NCI-H1417 treated with DMSO at 0.1 percent for 48 hours (cell line): ENCODE measurements around the gene FKBP1B.
"Not testable (repeated sequence)": the region's sequence is repeated elsewhere in the genome, so short reads cannot be mapped to it uniquely, and the experiment has no call there.

ENCODE experiments used
- DNase-seq: peaks from one replicate; lab custom pipeline; 2025; lab: John Stamatoyannopoulos, UW

The FKBP1B gene

DNA sequence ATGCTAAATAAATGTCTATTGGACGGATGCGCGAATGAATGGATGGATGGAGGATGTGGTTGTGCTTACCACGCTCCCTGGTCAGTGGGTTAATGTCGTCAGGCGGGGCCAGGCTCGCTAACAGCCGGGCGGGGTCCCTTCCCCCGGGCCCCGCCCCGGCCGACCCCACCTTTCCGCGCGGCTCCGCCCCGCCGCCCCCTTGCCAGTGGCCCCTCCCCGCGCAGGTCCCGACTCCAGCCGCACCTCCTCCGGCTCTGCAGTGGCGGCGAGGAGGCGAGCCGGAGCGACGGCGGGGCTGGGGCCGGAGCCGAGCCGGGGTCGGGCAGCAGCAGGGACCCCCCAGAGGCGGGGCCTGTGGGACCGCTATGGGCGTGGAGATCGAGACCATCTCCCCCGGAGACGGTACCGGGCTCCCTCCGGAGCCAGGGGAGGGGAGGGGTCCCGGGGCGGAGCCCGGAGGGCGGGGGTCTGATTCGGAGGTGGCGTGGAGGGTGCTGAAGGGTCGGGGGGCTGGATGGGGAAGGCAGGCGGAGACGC, at the start of gene FKBP1B:
Gene FKBP1B (plus strand): TSS at position 257 of the 537 bp plus-strand sequence. CDS start 109 bp downstream, at position 366.
- no peak for DNase-seq

- DNase-seq = no peak
Measured at GRCh38 chr2:24007693-24008092, 41.8 kb upstream of the FKBP1B start.

DNA sequence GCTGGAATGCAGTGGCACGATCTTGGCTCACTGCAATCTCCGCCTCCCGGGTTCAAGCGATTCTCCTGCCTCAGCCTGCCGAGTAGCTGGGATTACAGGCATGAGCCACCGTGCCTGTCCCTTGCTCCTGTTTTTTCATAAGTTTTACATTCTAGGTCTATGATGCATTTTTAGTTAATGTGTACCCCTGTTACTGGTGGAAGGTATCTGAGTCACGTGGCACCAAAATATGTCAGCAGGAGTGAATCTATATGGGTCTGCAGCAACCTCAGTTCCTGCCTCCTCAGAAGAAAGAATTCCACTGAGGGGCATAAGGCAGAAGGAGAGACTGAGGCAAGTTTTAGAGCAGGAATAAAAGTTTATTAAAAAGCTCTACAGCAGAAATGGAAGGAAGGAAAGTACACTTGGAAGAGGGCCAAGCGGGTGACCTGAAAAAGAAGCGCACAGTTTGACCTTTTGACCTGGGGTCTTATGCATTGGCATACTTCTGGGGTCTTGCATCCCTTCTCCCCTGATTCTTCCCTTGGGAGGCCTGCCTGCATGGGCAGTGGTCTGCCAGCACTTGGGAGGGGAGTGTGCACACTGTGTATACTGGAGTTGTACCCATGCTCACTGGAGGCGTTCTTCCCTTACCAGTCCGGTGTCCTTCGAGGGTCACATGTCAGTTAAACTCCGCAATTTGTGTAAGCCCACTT, 40.7 kb upstream of the FKBP1B start:
- no peak for DNase-seq

- DNase-seq = no peak
Measured at GRCh38 chr2:24009367-24009679, 40.2 kb upstream of the FKBP1B start.

DNA sequence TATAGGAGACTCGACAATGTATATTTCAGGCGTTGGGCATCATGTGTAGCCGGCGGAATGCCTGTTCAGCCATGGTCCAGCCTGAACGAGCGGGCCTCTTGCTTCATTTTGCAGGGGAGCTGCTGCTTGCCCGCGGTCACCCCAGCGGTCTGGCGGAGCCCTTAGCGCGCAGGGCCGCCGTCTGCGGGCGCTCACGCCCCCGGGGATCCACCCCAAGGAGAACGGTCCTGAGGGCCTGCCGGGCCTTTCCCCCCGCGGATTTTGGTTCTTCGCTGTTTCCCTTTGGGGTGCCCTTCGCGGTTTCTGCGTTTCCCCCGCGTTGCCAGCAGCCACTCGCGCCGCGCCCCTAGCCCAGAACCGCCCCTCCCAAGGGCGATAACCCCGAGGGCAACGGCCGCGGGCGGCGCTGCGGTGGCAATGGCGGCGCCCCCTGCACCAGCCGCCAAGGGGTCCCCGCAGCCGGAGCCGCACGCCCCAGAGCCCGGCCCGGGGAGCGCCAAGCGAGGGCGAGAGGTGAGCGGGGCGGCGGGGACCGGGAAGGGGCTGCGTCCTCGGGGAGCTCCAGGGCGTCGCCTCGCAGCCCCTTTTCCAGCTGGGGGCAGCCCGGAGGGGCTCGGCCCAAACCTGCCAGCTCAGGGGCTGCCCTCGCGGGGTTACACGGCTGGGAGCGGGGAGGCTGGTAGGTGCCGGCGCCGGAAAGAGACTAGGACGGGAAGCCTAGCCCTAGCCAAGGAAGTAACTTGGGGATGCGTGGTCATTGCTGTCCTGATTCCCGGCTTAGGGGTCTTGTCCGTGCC, 39.7 kb upstream of the FKBP1B start, which contains the start of gene MFSD2B:
Gene MFSD2B (plus strand): TSS at position 406 of the 797 bp plus-strand sequence. CDS start 12 bp downstream, at position 418.
- DNase-seq = no peak

DNA sequence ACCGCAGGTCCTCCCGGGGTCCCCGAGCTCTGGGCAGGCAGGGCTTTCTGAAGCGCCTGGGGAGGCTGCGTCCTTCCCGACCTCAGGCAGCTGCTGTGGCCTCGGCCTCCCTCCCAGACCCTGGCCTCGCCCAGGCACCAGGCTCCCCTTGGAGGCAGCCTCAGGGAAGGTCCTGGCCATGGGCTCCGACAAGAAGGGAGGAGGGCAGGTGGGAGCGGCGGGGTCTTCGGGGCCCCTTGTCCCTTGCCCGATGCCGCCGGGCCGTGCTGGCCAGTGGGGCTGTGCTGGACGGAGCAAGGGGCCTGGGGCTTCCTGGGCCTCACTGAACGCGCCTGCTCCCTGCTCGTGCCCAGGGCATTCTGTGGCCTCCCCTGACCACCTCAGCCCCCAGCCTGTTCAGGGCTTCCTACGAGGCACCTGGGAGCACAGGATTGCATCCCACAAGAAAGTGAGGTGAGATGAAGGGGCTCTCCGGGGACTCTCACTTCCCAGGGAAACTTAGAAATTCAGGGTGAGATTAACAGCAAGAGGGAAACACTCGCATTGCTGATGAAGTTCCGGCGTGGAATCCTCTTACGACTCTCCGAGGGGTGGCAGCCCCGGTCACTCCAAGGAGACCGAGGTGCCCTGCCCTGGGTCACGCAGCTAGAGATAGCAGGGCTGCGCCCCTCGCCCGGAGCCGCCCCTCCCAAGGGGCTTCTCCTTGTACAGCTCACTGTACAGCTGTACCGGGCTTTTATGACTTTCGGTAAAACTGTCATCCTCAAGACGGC, 38.9 kb upstream of the FKBP1B start:
- no peak for DNase-seq

DNA sequence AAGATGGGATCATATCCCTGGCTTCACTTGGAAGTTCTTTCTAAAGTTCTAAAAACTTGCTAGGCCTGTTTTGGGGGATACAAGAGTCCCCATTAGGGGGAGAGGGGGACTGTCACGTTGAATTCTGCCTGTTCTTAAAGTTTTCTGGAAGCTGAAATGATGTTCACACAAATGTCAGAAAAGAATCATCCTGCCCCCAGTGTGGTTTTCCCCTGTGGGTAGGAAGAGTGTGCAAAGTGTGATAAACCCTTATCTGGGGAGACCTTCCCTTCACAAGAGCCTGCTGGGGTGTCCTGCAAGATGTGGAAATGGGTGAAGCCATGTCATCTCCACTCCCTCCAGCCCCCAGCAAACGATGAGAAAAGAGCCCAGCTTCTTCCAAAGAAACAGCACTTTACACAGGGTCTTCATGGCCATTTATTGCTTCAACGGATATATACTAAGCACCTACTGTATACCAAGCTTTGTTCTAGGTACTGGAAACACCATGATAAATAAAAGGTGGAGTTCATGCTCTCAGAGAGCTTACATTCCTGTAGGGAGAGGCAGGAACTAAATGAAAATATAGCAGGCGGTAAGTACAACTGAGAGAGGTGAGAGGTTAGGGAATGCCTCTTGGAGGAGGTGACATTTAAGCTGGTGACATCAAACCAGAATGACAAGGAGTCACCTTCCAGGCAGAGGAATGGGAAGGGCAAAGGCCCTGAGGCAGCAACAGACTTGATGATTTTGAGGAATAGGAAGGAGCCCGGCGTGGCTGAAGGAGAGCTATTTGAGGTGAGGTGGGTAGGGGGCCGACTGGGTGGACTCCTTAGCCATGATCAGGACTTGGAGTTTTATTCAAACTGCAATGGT, 38.1 kb upstream of the FKBP1B start:
- no peak for DNase-seq

DNA sequence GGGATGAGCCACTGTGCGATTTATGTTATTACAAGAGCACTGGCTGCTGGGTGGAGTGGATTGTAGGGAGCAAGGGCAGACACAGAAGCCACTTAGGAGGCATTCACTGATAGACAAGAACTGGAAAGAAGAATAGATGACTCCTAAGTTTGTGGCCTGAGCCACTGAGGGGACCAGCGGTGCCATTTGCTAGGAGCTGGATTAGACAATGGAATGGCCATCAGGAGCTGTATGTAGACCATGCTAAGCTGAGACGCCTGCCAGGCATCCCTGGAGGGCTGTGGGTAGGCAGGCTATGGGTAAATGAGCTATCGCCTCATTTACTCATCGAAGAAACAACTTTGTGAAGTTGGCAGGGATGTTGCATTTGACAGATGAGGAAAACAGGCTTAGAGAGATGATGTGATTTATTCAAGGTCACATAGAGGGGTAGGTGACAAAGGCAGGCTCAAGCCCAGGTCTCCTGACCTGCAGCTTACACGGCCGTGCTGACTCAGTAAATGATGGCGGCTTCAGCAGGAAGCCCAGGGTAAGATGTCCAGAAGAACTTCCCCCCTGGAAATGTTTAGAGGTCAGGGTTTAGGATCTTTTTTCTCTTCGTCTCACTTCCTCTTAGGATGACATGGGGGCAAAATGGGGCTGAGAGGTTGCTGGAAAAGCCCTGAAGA, 36.9 kb upstream of the FKBP1B start:
- no peak for DNase-seq

- not testable (repeated sequence) for DNase-seq
Measured at GRCh38 chr2:24014902-24015301, 34.6 kb upstream of the FKBP1B start.

DNA sequence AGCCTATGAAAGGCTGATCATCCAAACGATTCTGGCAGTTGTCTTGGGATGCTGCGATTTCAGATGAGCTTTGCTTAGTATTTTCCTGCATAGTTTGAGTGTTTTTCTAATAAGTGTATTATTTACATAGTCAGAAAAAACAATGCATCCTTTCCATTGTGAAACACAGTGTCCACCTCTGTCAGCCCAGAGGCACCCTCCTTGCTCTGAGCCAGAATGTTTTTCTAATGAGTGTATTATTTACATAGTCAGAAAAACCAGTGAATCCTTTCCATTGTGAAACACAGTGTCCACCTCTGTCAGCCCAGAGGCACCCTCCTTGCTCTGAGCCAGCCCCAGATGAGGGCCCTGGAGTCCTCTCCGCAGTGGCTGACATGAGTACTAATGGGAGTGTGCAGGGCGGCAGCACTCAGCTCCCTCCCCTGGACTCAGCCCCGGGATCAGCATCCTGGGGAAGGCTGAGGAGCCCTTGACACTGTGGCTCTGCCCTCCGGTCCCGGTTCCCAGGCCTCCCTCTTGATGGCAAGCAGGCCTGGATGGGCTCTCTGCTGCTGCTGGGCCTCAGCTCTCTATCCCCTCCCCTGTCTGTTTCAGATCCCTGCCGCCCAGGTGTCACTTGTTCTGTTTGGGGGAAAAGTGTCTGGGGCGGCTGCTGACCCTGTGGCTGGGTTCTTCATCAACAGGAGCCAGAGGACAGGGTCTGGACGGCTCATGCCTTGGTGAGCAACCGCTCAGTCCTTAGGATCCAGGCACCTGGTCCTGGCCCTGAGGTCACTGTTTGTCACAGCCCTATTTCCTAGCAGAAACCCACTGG, 33.8 kb upstream of the FKBP1B start:
- DNase-seq = no peak

- no peak for DNase-seq
Measured at GRCh38 chr2:24016376-24016761, 33.2 kb upstream of the FKBP1B start.

DNA sequence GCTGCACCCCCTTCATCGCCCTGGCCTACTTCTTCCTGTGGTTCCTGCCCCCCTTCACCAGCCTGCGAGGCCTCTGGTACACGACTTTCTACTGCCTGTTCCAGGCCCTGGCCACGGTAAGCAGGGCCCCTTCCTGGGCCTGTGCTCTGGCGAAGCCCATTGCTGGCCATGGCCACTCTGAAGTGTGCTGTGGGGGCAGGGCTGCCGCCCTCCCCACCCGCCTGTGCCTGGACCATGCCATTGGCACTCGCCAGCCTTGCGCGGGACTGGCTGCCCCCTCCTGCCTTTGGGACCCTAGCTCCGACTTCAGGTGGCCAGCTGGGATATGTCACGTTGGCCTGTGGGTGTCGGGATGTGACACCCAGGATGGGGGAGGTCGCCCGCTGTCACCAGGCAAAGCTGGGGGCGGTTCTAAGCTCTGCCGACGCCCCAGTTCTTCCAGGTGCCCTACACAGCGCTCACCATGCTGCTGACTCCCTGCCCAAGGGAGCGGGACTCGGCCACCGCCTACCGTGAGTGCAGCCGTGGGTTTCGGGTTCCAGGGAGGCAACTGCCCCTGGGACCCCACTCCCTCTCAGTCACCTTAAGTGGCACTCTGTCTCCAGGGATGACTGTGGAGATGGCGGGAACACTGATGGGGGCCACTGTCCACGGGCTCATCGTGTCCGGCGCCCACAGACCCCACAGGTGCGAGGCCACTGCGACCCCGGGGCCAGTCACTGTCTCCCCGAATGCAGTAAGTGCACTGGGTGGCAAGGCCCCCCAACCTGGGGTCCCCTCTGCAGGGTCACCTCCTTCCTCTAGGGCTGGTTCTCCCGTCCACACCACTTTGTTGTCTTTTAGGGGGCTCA, 32.5 kb upstream of the FKBP1B start:
- no peak for DNase-seq

DNA sequence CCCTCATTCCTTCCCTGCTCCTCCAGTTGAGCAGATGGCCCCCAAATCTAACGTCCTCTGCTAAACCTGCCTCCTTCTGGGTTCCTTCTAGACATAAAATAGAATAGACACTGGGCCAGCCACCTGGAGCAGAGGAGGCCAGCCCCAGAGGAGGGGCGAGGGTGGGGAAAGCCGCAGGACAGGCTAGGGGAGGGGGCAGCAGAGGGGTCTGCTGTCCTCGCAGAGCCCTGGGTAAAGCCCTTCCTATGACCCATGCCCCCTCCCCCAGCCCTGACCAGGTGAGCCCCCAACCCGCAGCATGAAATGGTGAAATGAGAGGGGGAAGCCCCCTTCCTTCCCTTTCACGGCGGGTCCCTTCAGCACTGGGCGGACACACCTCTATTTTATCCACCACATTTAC, 31.8 kb upstream of the FKBP1B start:
- no peak for DNase-seq

DNA sequence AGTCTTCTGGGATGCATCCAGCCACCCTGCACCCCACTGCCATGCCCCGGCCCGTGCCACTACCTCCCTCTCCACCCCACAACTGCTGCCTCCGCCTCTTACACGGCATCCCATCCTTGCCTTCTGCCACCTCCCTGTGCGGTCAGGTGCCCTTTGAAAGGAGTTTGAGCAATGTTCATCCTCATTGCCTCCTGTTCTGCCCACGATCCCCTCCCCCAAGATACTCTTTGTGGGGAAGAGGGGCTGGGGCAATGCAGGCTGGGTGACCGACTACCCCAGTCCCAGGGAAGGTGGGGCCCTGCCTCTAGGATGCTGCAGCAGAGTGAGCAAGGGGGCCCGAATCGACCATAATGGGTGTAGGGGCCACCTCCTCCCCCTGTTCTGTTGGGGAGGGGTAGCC, 31.3 kb upstream of the FKBP1B start:
- DNase-seq = no peak

DNA sequence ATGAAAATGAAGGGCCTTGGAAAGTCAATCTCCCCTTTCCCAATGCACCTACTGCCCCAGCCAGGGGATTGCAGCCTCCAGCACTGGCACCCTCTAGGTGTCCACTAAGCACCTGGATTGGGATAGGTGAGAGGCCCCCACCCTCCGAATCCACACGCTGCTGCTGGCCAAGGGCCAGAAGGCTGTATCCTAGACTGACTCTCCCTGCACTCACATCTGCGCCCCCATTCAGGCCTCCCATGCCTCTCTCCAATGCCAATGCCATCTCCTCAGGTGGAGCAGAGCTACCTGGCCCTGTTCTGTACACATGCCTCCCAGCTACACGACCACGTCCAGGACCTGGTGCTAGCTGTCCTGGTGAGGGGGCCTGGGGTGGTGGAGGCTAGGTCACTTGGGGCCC, 29.8 kb upstream of the FKBP1B start:
- DNase-seq = no peak

- DNase-seq = no peak
Measured at GRCh38 chr2:24020244-24020643, 29.3 kb upstream of the FKBP1B start.

DNA sequence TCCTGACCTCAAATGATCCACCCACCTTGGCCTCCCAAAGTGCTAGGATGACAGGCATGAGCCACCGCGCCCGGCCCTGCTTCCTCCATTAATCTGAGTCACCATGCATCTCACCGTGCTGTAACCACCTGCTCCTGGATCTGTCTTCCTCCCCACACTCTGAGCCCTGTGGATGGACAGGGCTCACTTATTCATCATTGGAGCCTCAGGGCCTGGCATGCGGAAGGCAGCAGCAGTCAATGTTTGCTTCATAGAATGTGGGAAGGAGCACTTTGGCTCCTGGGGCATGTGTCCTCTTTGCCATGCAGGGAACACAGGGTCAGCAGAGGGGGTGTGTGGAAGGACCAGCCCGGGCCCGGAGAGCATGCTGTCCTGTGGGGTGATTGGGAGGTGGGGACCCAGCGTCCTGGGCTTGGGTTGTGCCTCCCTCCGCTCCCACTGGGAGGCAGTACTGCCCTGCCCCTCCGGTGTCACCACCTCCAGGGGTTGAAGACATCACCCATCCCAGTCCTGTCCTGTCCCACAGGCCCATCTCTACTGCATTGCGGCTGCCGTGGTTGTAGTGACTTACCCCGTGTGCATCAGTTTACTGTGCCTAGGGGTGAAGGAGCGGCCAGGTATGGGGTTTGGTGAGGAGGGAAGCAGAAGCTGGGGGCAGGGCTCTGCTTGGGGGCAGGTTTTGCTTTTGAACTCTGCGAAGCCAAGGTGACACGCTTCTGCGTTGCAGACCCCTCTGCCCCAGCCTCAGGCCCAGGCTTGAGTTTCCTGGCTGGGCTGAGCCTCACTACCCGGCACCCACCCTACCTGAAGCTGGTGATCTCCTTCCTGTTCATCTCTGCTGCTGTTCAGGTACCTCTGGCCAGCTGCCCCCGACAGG, 28.2 kb upstream of the FKBP1B start:
- DNase-seq = no peak

GRCh38 chr2:24022324-24022974, 27.1 kb upstream of the FKBP1B start:
- DNase-seq = no peak
